Bone marrow (tissue), 2 donors: ENCODE data around the gene CPNE5.
"Not testable (repeated sequence)": the region's sequence is repeated elsewhere in the genome, so short reads cannot be mapped to it uniquely, and the experiment has no call there.

Experiments used
- DNase-seq, 2 donors: peaks; one replicate each; lab custom pipeline; 2025; lab: John Stamatoyannopoulos, UW

Gene CPNE5

GRCh38 chr6:36725581-36725980, 113.7 kb downstream of the CPNE5 start:
- DNase-seq, result no peak

GRCh38 chr6:36724514-36725390, 114.5 kb downstream of the CPNE5 start:
- no peak for DNase-seq

GRCh38 chr6:36723992-36724391, 115.3 kb downstream of the CPNE5 start:
- not testable (repeated sequence) for DNase-seq

- no peak for DNase-seq
Observed at GRCh38 chr6:36722879-36723278, 116.4 kb downstream of the CPNE5 start.

GRCh38 chr6:36722365-36722764, 116.9 kb downstream of the CPNE5 start:
- no peak for DNase-seq

- no peak for DNase-seq
Observed at GRCh38 chr6:36721369-36722140, 117.7 kb downstream of the CPNE5 start.

GRCh38 chr6:36720251-36721141, 118.7 kb downstream of the CPNE5 start:
- no peak for DNase-seq

- DNase-seq, result no peak
Observed at GRCh38 chr6:36719126-36719525, 120.1 kb downstream of the CPNE5 start.

- no peak for DNase-seq
Observed at GRCh38 chr6:36718560-36718959, 120.7 kb downstream of the CPNE5 start.

GRCh38 chr6:36717871-36718540, 121.2 kb downstream of the CPNE5 start:
- no peak for DNase-seq

GRCh38 chr6:36717231-36717825, 121.9 kb downstream of the CPNE5 start:
- no peak for DNase-seq

GRCh38 chr6:36716476-36717093, 122.7 kb downstream of the CPNE5 start:
- no peak for DNase-seq

- no peak for DNase-seq
Observed at GRCh38 chr6:36715469-36715868, 123.8 kb downstream of the CPNE5 start.

GRCh38 chr6:36714511-36714910, 124.7 kb downstream of the CPNE5 start:
- DNase-seq, result no peak

GRCh38 chr6:36713846-36714245, 125.4 kb downstream of the CPNE5 start:
- no peak for DNase-seq

GRCh38 chr6:36712816-36713215, 126.4 kb downstream of the CPNE5 start:
- no peak for DNase-seq

- DNase-seq, result no peak
Observed at GRCh38 chr6:36706339-36706738, 132.9 kb downstream of the CPNE5 start.

- not testable (repeated sequence) for DNase-seq
Observed at GRCh38 chr6:36704961-36705577, 134.2 kb downstream of the CPNE5 start.

GRCh38 chr6:36703982-36704381, 135.3 kb downstream of the CPNE5 start:
- no peak for DNase-seq

- DNase-seq, result no peak
Observed at GRCh38 chr6:36703081-36703606, 136.1 kb downstream of the CPNE5 start.
